ENCODE results near the gene FBXW2.
"Not testable (repeated sequence)": the region's sequence is repeated elsewhere in the genome, so short reads cannot be mapped to it uniquely, and the experiment has no call there.

FBXW2 gene

GRCh38 chr9:120792898-120793765, at the start of gene FBXW2:
TSS of gene FBXW2 (minus strand) at chr9:120793416. CDS start at chr9:120788258, 5,158 bp downstream.
- DNase-seq (ENCODE audit: low spot score): peak; percentile 98

- peak; percentile 29 for DNase-seq (ENCODE audit: low spot score)
These were observed 48.9 kb upstream of the FBXW2 start for GRCh38 chr9:120841930-120842684.

- DNase-seq (ENCODE audit: low spot score): no peak
These were observed 45.9 kb upstream of the FBXW2 start for GRCh38 chr9:120839146-120839545.

- DNase-seq (ENCODE audit: low spot score): no peak
These were observed 44.7 kb upstream of the FBXW2 start for GRCh38 chr9:120837921-120838320.

GRCh38 chr9:120833325-120833724, 40.1 kb upstream of the FBXW2 start:
- DNase-seq (ENCODE audit: low spot score): no peak

GRCh38 chr9:120832807-120833206, 39.6 kb upstream of the FBXW2 start:
- DNase-seq (ENCODE audit: low spot score): no peak

- no peak for DNase-seq (ENCODE audit: low spot score)
These were observed 37.6 kb upstream of the FBXW2 start for GRCh38 chr9:120830865-120831264.

GRCh38 chr9:120830151-120830550, 36.9 kb upstream of the FBXW2 start:
- no peak for DNase-seq (ENCODE audit: low spot score)

- no peak for DNase-seq (ENCODE audit: low spot score)
These were observed 36.4 kb upstream of the FBXW2 start for GRCh38 chr9:120829650-120830049.

- DNase-seq (ENCODE audit: low spot score): no peak
These were observed 26.9 kb upstream of the FBXW2 start for GRCh38 chr9:120820095-120820494.

- no peak for DNase-seq (ENCODE audit: low spot score)
These were observed 25.4 kb upstream of the FBXW2 start for GRCh38 chr9:120818595-120818994.

- no peak for DNase-seq (ENCODE audit: low spot score)
These were observed 21.9 kb upstream of the FBXW2 start for GRCh38 chr9:120815075-120815474.

GRCh38 chr9:120808931-120809330, 15.7 kb upstream of the FBXW2 start:
- DNase-seq (ENCODE audit: low spot score): no peak

GRCh38 chr9:120807607-120808379, 14.6 kb upstream of the FBXW2 start:
- no peak for DNase-seq (ENCODE audit: low spot score)

- not testable (repeated sequence) for DNase-seq (ENCODE audit: low spot score)
These were observed 11.7 kb upstream of the FBXW2 start for GRCh38 chr9:120804784-120805363.

GRCh38 chr9:120801441-120801840, 8.2 kb upstream of the FBXW2 start:
- no peak for DNase-seq (ENCODE audit: low spot score)

- DNase-seq (ENCODE audit: low spot score): no peak
These were observed 2.1 kb downstream of the FBXW2 start for GRCh38 chr9:120791161-120791560.

- DNase-seq (ENCODE audit: low spot score): no peak
These were observed 5.3 kb downstream of the FBXW2 start for GRCh38 chr9:120787933-120788332.

- DNase-seq (ENCODE audit: low spot score): peak; percentile 69
These were observed 9.6 kb downstream of the FBXW2 start for GRCh38 chr9:120783602-120784047.

GRCh38 chr9:120781236-120781635, 12.0 kb downstream of the FBXW2 start:
- no peak for DNase-seq (ENCODE audit: low spot score)

GRCh38 chr9:120780367-120780766, 12.8 kb downstream of the FBXW2 start:
- no peak for DNase-seq (ENCODE audit: low spot score)

- no peak for DNase-seq (ENCODE audit: low spot score)
These were observed 14.0 kb downstream of the FBXW2 start for GRCh38 chr9:120779227-120779626.
